Liver (tissue), 9 donors: Measurements from ENCODE around the gene FKTN. TPM values are rescaled to one million over a fixed set of nuclear protein-coding genes. Genes with fewer than 3 reads are reported as not detected.
A peak's percentile ranks its signal among the peaks of the same experiment; 100 is the strongest.

ENCODE experiments used
- DNase-seq: peaks from one replicate; pipeline ENCODE4 v3.0.0-alpha.2; 2017; ENCODE audit warnings: low spot score
- H3K27ac ChIP-seq, 2 donors: one replicate each; pipeline ENCODE4 v1.7.0; 2013; ENCODE audit warnings: inconsistent platforms in 2 of 2, low read length in 2 of 2, control low read depth in 1 of 2, low read depth in 1 of 2, mild to moderate bottlenecking in 1 of 2
- H3K27me3 ChIP-seq, 4 donors: one replicate each; pipeline versions ENCODE4 v1.6.1 to v1.7.0; 2013; ENCODE audit warnings: low read length in 3 of 4, inconsistent platforms in 1 of 4, mild to moderate bottlenecking in 1 of 4, moderate library complexity in 1 of 4; ENCODE audit not compliant: control insufficient read depth in 4 of 4, insufficient read depth in 4 of 4
- H3K36me3 ChIP-seq, 4 donors: one replicate each; pipeline versions ENCODE4 v1.6.1 to v1.7.0; 2013; ENCODE audit warnings: low read length in 3 of 4, mild to moderate bottlenecking in 3 of 4, low read depth in 1 of 4, moderate library complexity in 1 of 4; ENCODE audit not compliant: control insufficient read depth in 4 of 4, insufficient read depth in 3 of 4
- H3K4me1 ChIP-seq, 4 donors: one replicate each; pipeline versions ENCODE4 v1.6.1 to v1.7.0; 2013; ENCODE audit warnings: low read length in 3 of 4, mild to moderate bottlenecking in 3 of 4, moderate library complexity in 1 of 4; ENCODE audit not compliant: control insufficient read depth in 4 of 4, insufficient read depth in 4 of 4
- H3K4me3 ChIP-seq, 3 donors: one replicate each; pipeline versions ENCODE4 v1.6.1 to v1.7.0; 2013; ENCODE audit warnings: low read length in 3 of 3, control low read depth in 1 of 3, low read depth in 1 of 3, mild to moderate bottlenecking in 1 of 3
- H3K9ac ChIP-seq, 2 donors: one replicate each; pipeline ENCODE4 v1.7.0; 2013; ENCODE audit warnings: low read length in 2 of 2, mild to moderate bottlenecking in 2 of 2, moderate library complexity in 2 of 2, control low read depth in 1 of 2, low read depth in 1 of 2
- H3K9me3 ChIP-seq, 4 donors: one replicate each; pipeline versions ENCODE4 v1.6.1 to v1.7.0; 2013; ENCODE audit warnings: low read length in 3 of 4; ENCODE audit not compliant: control insufficient read depth in 4 of 4
- ATF3 ChIP-seq: IDR thresholded peaks from 2 replicates; pipeline ENCODE4 v1.6.1; 2016; ENCODE audit warnings: antibody characterized with exemption
- CTCF ChIP-seq: fragments of 150-350 bp; IDR thresholded peaks from 2 replicates; pipeline ENCODE4 v1.5.1; 2017; ENCODE audit warnings: improper control_type of control experiment, low read depth, low read length; ENCODE audit not compliant: missing input control
- EGR1 ChIP-seq, 2 donors: IDR thresholded peaks; 2 replicates each; pipeline ENCODE4 v1.6.1; 2016 to 2018; ENCODE audit warnings: antibody characterized with exemption in 2 of 2, low read depth in 2 of 2
- FOXA1 ChIP-seq: IDR thresholded peaks from 2 replicates; pipeline ENCODE4 v1.6.1; 2016; ENCODE audit warnings: antibody characterized with exemption
- FOXA2 ChIP-seq: IDR thresholded peaks from 2 replicates; pipeline ENCODE4 v1.6.1; 2016; ENCODE audit warnings: antibody characterized with exemption
- GABPA ChIP-seq, 2 donors: IDR thresholded peaks in 1 of 2; conservative IDR thresholded peaks in 1 of 2; 2 replicates each; pipeline ENCODE4 v1.6.1; 2016; ENCODE audit warnings: antibody characterized with exemption in 2 of 2, mild to moderate bottlenecking in 1 of 2, moderate library complexity in 1 of 2
- HNF4A ChIP-seq, 2 donors: conservative IDR thresholded peaks; 2 replicates each; pipeline ENCODE4 v1.6.1; 2016; ENCODE audit warnings: antibody characterized with exemption in 2 of 2, mild to moderate bottlenecking in 2 of 2
- HNF4G ChIP-seq: IDR thresholded peaks from 2 replicates; pipeline ENCODE4 v1.6.1; 2016; ENCODE audit warnings: antibody characterized with exemption
- JUND ChIP-seq, 2 donors: IDR thresholded peaks; 2 replicates each; pipeline ENCODE4 v1.6.1; 2016; ENCODE audit warnings: antibody characterized with exemption in 2 of 2
- MAX ChIP-seq: IDR thresholded peaks from 2 replicates; pipeline ENCODE4 v1.6.1; 2016; ENCODE audit warnings: antibody characterized with exemption
- NR2F2 ChIP-seq: IDR thresholded peaks from 2 replicates; pipeline ENCODE4 v1.6.1; 2016; ENCODE audit warnings: antibody characterized with exemption
- RAD21 ChIP-seq, 2 donors: IDR thresholded peaks; 2 replicates each; pipeline ENCODE4 v1.6.1; 2016; ENCODE audit warnings: antibody characterized with exemption in 2 of 2, mild to moderate bottlenecking in 2 of 2
- REST ChIP-seq: IDR thresholded peaks from 2 replicates; pipeline ENCODE4 v1.6.1; 2016; ENCODE audit warnings: antibody characterized with exemption, mild to moderate bottlenecking
- RXRA ChIP-seq, 2 donors: IDR thresholded peaks; 2 replicates each; pipeline ENCODE4 v1.6.1; 2017 to 2018; ENCODE audit warnings: antibody characterized with exemption in 2 of 2, mild to moderate bottlenecking in 1 of 2
- SP1 ChIP-seq: IDR thresholded peaks from 2 replicates; pipeline ENCODE4 v1.6.1; 2018; ENCODE audit warnings: antibody characterized with exemption, mild to moderate bottlenecking
- TAF1 ChIP-seq: conservative IDR thresholded peaks from 2 replicates; pipeline ENCODE4 v1.6.1; 2016; ENCODE audit warnings: antibody characterized with exemption, mild to moderate bottlenecking
- YY1 ChIP-seq: IDR thresholded peaks from 2 replicates; pipeline ENCODE4 v1.6.1; 2016; ENCODE audit warnings: antibody characterized with exemption, mild to moderate bottlenecking
- ZBTB33 ChIP-seq: IDR thresholded peaks from 2 replicates; pipeline ENCODE4 v1.6.1; 2016; ENCODE audit warnings: antibody characterized with exemption
- WGBS: extraction: QIAGEN DNeasy Blood & Tissue Kit; methylation state at CpG from one replicate; pipeline ENCODE4 v1.1.7; 2013; 5-methylcytosine and 5-hydroxymethylcytosine counted together
- polyA plus RNA-seq, 2 donors: library from polyadenylated mRNA; stranded (reverse) in 1 of 2; unstranded in 1 of 2; fragments of 200-250 nt in 1 of 2; fragments of >200 nt in 1 of 2; fragmentation: Nextera tagmentation in 1 of 2; extraction: Ambion mirVana in 1 of 2; gene quantifications; one replicate each; pipeline versions ENCODE4 v1.2.1 to v1.2.3, GENCODE V29; 2013 to 2015
- total RNA-seq, 2 donors: library from RNA; depleted of rRNA; stranded (reverse); fragments of >200 nt; gene quantifications; one replicate each; pipeline ENCODE4 v1.2.3, GENCODE V29; 2014
- donor health status: healthy.
- donor health status: healthy.
- donor health status: healthy.
- donor health status: healthy.
- donor health status: healthy.

The FKTN gene
- total and polyA plus RNA-seq, 4 donors: 2.0 to 8.7 (median 4.5) TPM

- TF ChIP-seq MAX: peak; percentile 82
- peak; percentile 35 for TF ChIP-seq ATF3
- peak; percentile 53 to 78 for TF ChIP-seq RXRA (IDR thresholded peaks at IDR 0.05)
- TF ChIP-seq TAF1: no peak
- peak; percentile 73 for TF ChIP-seq YY1
- peak; percentile 75 for TF ChIP-seq FOXA1
- peak; percentile 32 for TF ChIP-seq NR2F2
These were observed 121.5 kb downstream of the FKTN start (continued) for GRCh38 chr9:105679257-105680022.

GRCh38 chr9:105681313-105681712 is 123.4 kb downstream of the FKTN start:
- no peaks in the 10 kb centered on the region for H3K27me3 ChIP-seq
- DNase-seq: no peak
- TF ChIP-seq FOXA2: no peak
- no peak for TF ChIP-seq NR2F2
- no peak for TF ChIP-seq CTCF
- no peak for TF ChIP-seq SP1
- TF ChIP-seq YY1: no peak
- no peak for TF ChIP-seq EGR1 (IDR thresholded peaks at IDR 0.05; ENCODE audit: low read depth in 2 of 2)
- TF ChIP-seq TAF1: no peak
- TF ChIP-seq RAD21 (IDR thresholded peaks at IDR 0.05): no peak
- TF ChIP-seq FOXA1: no peak
- TF ChIP-seq HNF4G: no peak
- TF ChIP-seq GABPA (IDR thresholded peaks at IDR 0.05 in 1 of 2, conservative IDR thresholded peaks at IDR 0.05 in 1 of 2): no peak
- TF ChIP-seq ZBTB33: no peak
- no peak for TF ChIP-seq HNF4A (conservative IDR thresholded peaks at IDR 0.05)
- TF ChIP-seq MAX: no peak
- no peak for TF ChIP-seq ATF3
- TF ChIP-seq REST: no peak
- no peak for TF ChIP-seq JUND (IDR thresholded peaks at IDR 0.05)
- TF ChIP-seq RXRA (IDR thresholded peaks at IDR 0.05): no peak
- H3K9me3 ChIP-seq: no peaks in the 10 kb centered on the region
- no peak overlapping the region for H3K4me3 ChIP-seq
- no peak overlapping the region for H3K27ac ChIP-seq
- H3K4me1 ChIP-seq: peaks cover 0 to 22% (median 9%) of the 10 kb centered on the region in 4 donors
- H3K36me3 ChIP-seq: no peaks in the 10 kb centered on the region
- no peak overlapping the region for H3K9ac ChIP-seq
- 98% methylated on average over 2 of the region's 2 CpGs for WGBS
